Ovary (tissue), 9 donors: ENCODE results near the gene ELOVL1. TPM values are rescaled to one million over a fixed set of nuclear protein-coding genes. Genes with fewer than 3 reads are reported as not detected.

ENCODE experiments used
- DNase-seq, 5 donors: peaks; one replicate each; pipeline ENCODE4 v3.0.0-alpha.2; 2019 to 2020
- H3K27ac ChIP-seq, 2 donors: fragments of 200-600 bp; one replicate each; pipeline versions ENCODE4 v1.5.1 to v1.8.0; 2019 to 2022
- H3K27me3 ChIP-seq: fragments of 200-600 bp; one replicate; pipeline ENCODE4 v1.8.0; 2022
- H3K36me3 ChIP-seq: fragments of 200-600 bp; sonication (generic); one replicate; pipeline ENCODE4 v1.5.1; 2019
- H3K4me1 ChIP-seq: one replicate; pipeline ENCODE4 v1.8.1; 2013; ENCODE audit warnings: mild to moderate bottlenecking, moderate library complexity; ENCODE audit not compliant: insufficient read depth
- H3K4me3 ChIP-seq: fragments of 200-600 bp; sonication (generic); one replicate; pipeline ENCODE4 v1.5.1; 2017
- H3K9me3 ChIP-seq, 2 donors: fragments of 200-600 bp in 1 of 2; sonication (generic) in 1 of 2; one replicate each; pipeline versions ENCODE4 v1.5.1 to v1.8.1; 2013 to 2019; ENCODE audit warnings: mild to moderate bottlenecking in 1 of 2, moderate library complexity in 1 of 2
- EP300 ChIP-seq: sonication (generic); formaldehyde crosslinking; IDR thresholded peaks from one replicate; pipeline ENCODE4 v1.6.1; 2017; ENCODE audit warnings: antibody characterized with exemption
- POLR2A ChIP-seq: fragments of 450-650 bp; IDR thresholded peaks from one replicate; pipeline ENCODE4 v1.6.1; 2017; ENCODE audit warnings: antibody characterized with exemption, mild to moderate bottlenecking, moderate library complexity
- WGBS, 3 donors: extraction: QIAGEN DNeasy Blood & Tissue Kit in 1 of 3; methylation state at CpG; one replicate each; pipeline versions ENCODE4 v1.1.5 to v1.1.7; 2013 to 2017; 5-methylcytosine and 5-hydroxymethylcytosine counted together
- intact Hi-C, 4 donors: fragments of 100-400 bp; cut with DNase I; formaldehyde crosslinking; loops; one replicate each; pipeline versions ENCODE4 v1.11.0 to v1.15.1; 2022 to 2023
- polyA plus RNA-seq, 2 donors: library from polyadenylated mRNA; stranded (reverse); fragments of 200-250 nt in 1 of 2; fragments of 350-450 nt in 1 of 2; fragmentation: Illumina TruSeq in 1 of 2; extraction: RNeasy Lipid Tissue Mini Kit (QIAGEN cat#74804) in 1 of 2; gene quantifications; one replicate each; pipeline ENCODE4 v1.2.3, GENCODE V29; 2013 to 2014
- total RNA-seq, 7 donors: library from RNA; depleted of rRNA in 2 of 7; stranded (reverse); fragments of >200 nt in 2 of 7; fragmentation: NEBNext Ultra II Directional in 3 of 7; extraction: Animal tissue kit (Norgen Biotek cat#: 25700) in 3 of 7; gene quantifications; one replicate each; pipeline versions ENCODE4 v1.1.0 to v1.2.4, GENCODE V29; 2016 to 2023
- TF ChIP-seq, protein P1 (sequence below), 3 donors: fragments of 450-650 bp in 2 of 3; fragments of 200-600 bp in 1 of 3; IDR thresholded peaks; one replicate each; pipeline versions ENCODE4 v1.5.1 to v1.8.0; 2016 to 2022; ENCODE audit warnings: antibody characterized with exemption in 3 of 3, mild to moderate bottlenecking in 1 of 3
- donor health status: DM: no; HTN: no; CAD: no; lungs with moderate emphysema.
- donor health status: DM: no; HTN: no; CAD: no.
- donor health status: Bipolar disorder and iron deficiency.
- donor health status: DM: yes; HTN: yes; CAD: no.
- donor health status: DM: no; HTN: no; CAD: no.
- donor health status: DM: yes; HTN: yes; CAD: no.

Gene ELOVL1
- total and polyA plus RNA-seq, 9 donors, result 10.0 to 130 (median 35.4) TPM

DNA sequence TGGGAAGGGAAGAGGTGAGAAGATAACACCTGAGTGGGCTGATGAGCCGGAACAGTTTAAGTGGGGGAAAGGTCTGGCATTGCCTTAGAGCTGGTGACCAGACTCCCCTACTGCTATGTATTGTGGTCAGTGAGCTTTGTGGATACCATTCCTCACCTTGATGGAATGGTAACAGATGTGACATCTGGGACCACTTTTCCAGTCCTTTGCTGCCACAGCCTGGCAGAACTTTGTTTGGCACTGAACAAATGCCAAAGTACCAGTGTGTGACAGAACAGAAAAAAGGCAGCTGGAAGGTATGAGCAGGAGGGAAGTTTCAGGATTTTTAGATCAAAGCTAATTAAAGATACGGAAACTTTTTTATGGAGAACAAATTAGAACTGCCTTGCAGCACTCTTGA, 15.6 kb upstream of the ELOVL1 start:
- peaks cover 2% of the 10 kb centered on the region for H3K4me1 ChIP-seq
- TF ChIP-seq EP300 (no peak), POLR2A (no peak)
- TF ChIP-seq, protein P1, sequence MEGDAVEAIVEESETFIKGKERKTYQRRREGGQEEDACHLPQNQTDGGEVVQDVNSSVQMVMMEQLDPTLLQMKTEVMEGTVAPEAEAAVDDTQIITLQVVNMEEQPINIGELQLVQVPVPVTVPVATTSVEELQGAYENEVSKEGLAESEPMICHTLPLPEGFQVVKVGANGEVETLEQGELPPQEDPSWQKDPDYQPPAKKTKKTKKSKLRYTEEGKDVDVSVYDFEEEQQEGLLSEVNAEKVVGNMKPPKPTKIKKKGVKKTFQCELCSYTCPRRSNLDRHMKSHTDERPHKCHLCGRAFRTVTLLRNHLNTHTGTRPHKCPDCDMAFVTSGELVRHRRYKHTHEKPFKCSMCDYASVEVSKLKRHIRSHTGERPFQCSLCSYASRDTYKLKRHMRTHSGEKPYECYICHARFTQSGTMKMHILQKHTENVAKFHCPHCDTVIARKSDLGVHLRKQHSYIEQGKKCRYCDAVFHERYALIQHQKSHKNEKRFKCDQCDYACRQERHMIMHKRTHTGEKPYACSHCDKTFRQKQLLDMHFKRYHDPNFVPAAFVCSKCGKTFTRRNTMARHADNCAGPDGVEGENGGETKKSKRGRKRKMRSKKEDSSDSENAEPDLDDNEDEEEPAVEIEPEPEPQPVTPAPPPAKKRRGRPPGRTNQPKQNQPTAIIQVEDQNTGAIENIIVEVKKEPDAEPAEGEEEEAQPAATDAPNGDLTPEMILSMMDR (IDR thresholded peaks at IDR 0.05), result no peak
- H3K36me3 ChIP-seq, result no peaks in the 10 kb centered on the region
- intact Hi-C loops, result no loop called here
- H3K4me3 ChIP-seq, result no peak overlapping the region
- no peak overlapping the region for H3K27ac ChIP-seq
- 86 to 92% (median 90%) methylated on average over 2 of the region's 2 CpGs for WGBS, 3 donors
- H3K9me3 ChIP-seq, result no peaks in the 10 kb centered on the region
- DNase-seq, result no peak
- H3K27me3 ChIP-seq, result no peaks in the 10 kb centered on the region

DNA sequence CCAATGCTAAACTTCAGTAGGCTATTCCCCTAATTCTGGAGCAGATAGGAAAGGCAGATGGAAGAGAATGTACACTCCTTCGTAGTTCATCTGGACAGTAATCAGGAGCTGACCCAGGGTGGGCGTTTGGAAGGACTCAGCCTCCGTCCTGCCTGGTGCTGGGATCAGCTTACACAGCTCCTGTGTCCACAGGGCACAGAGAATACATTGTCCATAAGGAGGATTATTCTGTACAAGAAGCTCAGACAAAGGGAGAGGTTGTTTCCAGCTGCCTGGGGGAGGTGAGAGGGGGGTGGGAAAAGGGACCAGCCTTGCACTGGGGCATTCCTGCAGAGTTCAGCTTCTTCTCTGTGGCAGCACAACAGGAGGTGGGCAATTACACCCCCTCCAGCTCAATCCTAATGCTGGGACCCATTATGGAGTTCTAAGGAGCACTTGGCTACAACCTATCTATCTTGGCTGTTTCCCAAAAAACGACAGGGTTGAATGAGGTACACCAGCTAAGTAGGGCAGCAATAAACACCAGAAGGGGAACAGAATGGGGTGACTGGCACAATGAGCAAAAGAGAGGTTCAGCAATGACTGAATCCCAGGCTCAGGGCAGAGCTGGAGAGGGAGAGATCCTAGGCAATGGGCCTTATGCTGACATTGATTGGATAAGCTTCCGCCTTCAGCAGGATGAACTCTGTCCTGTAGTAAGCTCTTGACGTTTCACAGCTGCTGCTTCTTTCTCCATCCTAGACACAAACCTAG, 14.4 kb upstream of the ELOVL1 start:
- no peak overlapping the region for H3K4me3 ChIP-seq
- no peak for DNase-seq
- no peaks in the 10 kb centered on the region for H3K9me3 ChIP-seq
- intact Hi-C loops, result no loop called here
- TF ChIP-seq, protein P1 (IDR thresholded peaks at IDR 0.05), result no peak
- TF ChIP-seq EP300, result no peak
- no peak for TF ChIP-seq POLR2A
- WGBS, 3 donors, result 33 to 38% (median 34%) methylated on average over 6 of the region's 6 CpGs
- no peaks in the 10 kb centered on the region for H3K27me3 ChIP-seq
- peaks cover 2% of the 10 kb centered on the region for H3K4me1 ChIP-seq
- no peaks in the 10 kb centered on the region for H3K36me3 ChIP-seq
- H3K27ac ChIP-seq, result no peak overlapping the region

DNA sequence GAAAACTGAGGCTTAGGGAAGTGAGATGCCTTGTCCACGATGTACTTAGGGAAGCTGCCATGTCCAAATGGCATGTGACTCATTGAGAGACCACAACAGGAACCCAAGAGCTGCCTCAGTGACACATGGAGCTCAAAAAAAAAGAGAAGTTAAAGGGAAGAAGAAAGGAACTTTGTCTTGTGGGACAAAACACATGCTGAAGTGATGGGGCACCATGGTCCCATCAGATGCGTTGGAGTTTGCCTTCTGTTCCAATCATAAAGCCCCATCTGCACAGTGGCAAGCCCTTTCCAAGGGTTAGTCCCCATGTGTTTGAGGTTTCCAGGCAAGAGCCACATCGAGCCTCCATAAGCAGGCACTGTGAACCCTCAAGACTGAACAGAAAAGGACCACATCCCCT, 13.8 kb upstream of the ELOVL1 start:
- no peak overlapping the region for H3K27ac ChIP-seq
- TF ChIP-seq EP300 (no peak), POLR2A (no peak)
- TF ChIP-seq, protein P1 (IDR thresholded peaks at IDR 0.05), result no peak
- no peak overlapping the region for H3K4me3 ChIP-seq
- intact Hi-C loops, result no loop called here
- no peak for DNase-seq
- no peaks in the 10 kb centered on the region for H3K36me3 ChIP-seq
- H3K9me3 ChIP-seq, result no peaks in the 10 kb centered on the region
- WGBS, 3 donors, result 73 to 80% (median 78%) methylated on average over 3 of the region's 3 CpGs
- peaks cover 2% of the 10 kb centered on the region for H3K4me1 ChIP-seq
- H3K27me3 ChIP-seq, result no peaks in the 10 kb centered on the region

DNA sequence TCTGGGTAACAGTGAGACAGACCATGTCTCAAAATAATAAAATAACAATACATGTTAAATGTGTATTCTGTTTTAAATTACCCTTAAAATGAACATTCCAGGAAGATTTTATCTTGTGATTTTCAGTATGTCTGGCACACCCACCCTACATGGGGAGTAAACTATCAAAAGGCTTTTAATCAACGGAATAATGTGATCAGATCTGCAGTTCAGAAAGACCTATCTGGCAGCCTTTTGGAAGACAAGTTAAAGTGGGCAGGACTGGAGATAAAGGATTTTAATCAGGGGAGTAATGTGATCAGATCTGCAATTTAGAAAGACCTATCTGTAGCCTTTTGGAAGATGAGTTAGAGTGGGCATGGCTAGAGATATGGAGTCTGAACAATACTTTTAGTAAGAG, 11.7 kb upstream of the ELOVL1 start:
- no peak for TF ChIP-seq POLR2A
- TF ChIP-seq, protein P1 (IDR thresholded peaks at IDR 0.05), result no peak
- TF ChIP-seq EP300, result no peak
- H3K27me3 ChIP-seq, result no peaks in the 10 kb centered on the region
- WGBS, 3 donors, result 85 to 95% (median 93%) methylated on average over 1 of the region's 1 CpG
- H3K4me1 ChIP-seq, result peaks cover 2% of the 10 kb centered on the region
- no peak for DNase-seq
- H3K9me3 ChIP-seq, result no peaks in the 10 kb centered on the region
- intact Hi-C loops, result no loop called here
- no peak overlapping the region for H3K27ac ChIP-seq
- no peak overlapping the region for H3K4me3 ChIP-seq
- no peaks in the 10 kb centered on the region for H3K36me3 ChIP-seq
